AG04450 (cell line): ENCODE data around the gene NECTIN1. TPM values are rescaled to one million over a fixed set of nuclear protein-coding genes. Genes with fewer than 3 reads are reported as not detected.

ENCODE experiments used
- CTCF ChIA-PET: fragments of 300-600, 350-600 bp; formaldehyde crosslinking; extraction: SDS; loops from one replicate; lab custom pipeline; 2022; ENCODE audit warnings: antibody characterized with exemption, inconsistent platforms; lab: Charles Lee
- POLR2A ChIA-PET: fragments of 350-600 bp; formaldehyde crosslinking; extraction: SDS; loops from one replicate; lab custom pipeline; 2021; ENCODE audit warnings: antibody characterized with exemption, inconsistent platforms; lab: Yijun Ruan, JAX
- DNase-seq: peaks from one replicate; pipeline ENCODE4 v3.0.0-alpha.2; 2011; ENCODE audit warnings: low read depth, low spot score
- H3K27ac ChIP-seq: one replicate; pipeline ENCODE4 v1.5.1; 2012; ENCODE audit warnings: low read depth, low read length, control low read depth
- H3K27me3 ChIP-seq: one replicate; pipeline ENCODE4 v1.6.0; 2012; ENCODE audit warnings: low read length; ENCODE audit not compliant: control insufficient read depth, insufficient read depth
- H3K4me3 ChIP-seq: 2 replicates; pipeline ENCODE4 v1.5.1; 2011; ENCODE audit warnings: mild to moderate bottlenecking, low read depth, low read length, control low read depth
- H3K9me3 ChIP-seq: 2 replicates; pipeline ENCODE4 v1.5.1; 2012; ENCODE audit warnings: low read length; ENCODE audit not compliant: control insufficient read depth, insufficient read depth
- CTCF ChIP-seq: IDR thresholded peaks from 2 replicates; pipeline ENCODE4 v1.5.1; 2011; ENCODE audit warnings: low read depth, low read length, control low read depth, inconsistent platforms
- polyA plus RNA-seq: library from polyadenylated mRNA; depleted of rRNA; stranded (reverse); fragments of >200 nt; gene quantifications from 2 replicates; pipeline ENCODE4 v1.2.3, GENCODE V29; 2011

NECTIN1 gene
- polyA plus RNA-seq, 1 experiment: 2.8 TPM

GRCh38 chr11:119741369-119742262 lies 12.6 kb upstream of the NECTIN1 start:
- Histone ChIP-seq H3K27me3 (peaks cover 46% of the 10 kb centered on the region), H3K27ac (no peak overlapping the region), H3K9me3 (no peaks in the 10 kb centered on the region; the same call in 1 of the 2 replicates), H3K4me3 (no peak overlapping the region)
- ChIA-PET CTCF (no interaction called here), POLR2A (no interaction called here)
- peak; percentile 69 for TF ChIP-seq CTCF
- DNase-seq: no peak

GRCh38 chr11:119739975-119740374 lies 11.0 kb upstream of the NECTIN1 start:
- Histone ChIP-seq H3K9me3 (no peaks in the 10 kb centered on the region; the same call in 1 of the 2 replicates), H3K27ac (no peak overlapping the region), H3K27me3 (peaks cover 52% of the 10 kb centered on the region), H3K4me3 (no peak overlapping the region)
- POLR2A ChIA-PET: no interaction called here
- no peak for TF ChIP-seq CTCF
- no peak for DNase-seq
- CTCF ChIA-PET: interaction anchor here (1.1 to 2.7 kb wide), 2 partner anchors 11 to 429 kb away, joined by 3 to 16 read pairs; partner anchors contain the start of gene NECTIN1

GRCh38 chr11:119739021-119739703 lies 10.2 kb upstream of the NECTIN1 start:
- CTCF ChIA-PET: interaction anchor here (0.7 to 2.7 kb wide), 2 partner anchors 10 to 369 kb away, joined by 3 to 16 read pairs; partner anchors contain the start of gene NECTIN1
- Histone ChIP-seq H3K27ac (no peak overlapping the region), H3K27me3 (peaks cover 48% of the 10 kb centered on the region), H3K4me3 (no peak overlapping the region), H3K9me3 (no peaks in the 10 kb centered on the region; the same call in 1 of the 2 replicates)
- DNase-seq: no peak
- POLR2A ChIA-PET: no interaction called here
- TF ChIP-seq CTCF: no peak

GRCh38 chr11:119738059-119738439 lies 9.0 kb upstream of the NECTIN1 start:
- no peak for DNase-seq
- Histone ChIP-seq H3K9me3 (no peaks in the 10 kb centered on the region; the same call in 1 of the 2 replicates), H3K27me3 (peaks cover 43% of the 10 kb centered on the region), H3K4me3 (no peak overlapping the region), H3K27ac (no peak overlapping the region)
- no peak for TF ChIP-seq CTCF
- CTCF ChIA-PET: interaction anchor here (0.7 to 2.7 kb wide), 3 partner anchors 9 to 370 kb away, joined by 3 to 16 read pairs (median 3); partner anchors contain the start of gene NECTIN1
- POLR2A ChIA-PET: no interaction called here
